ENCODE measurements around the gene SKA2. TPM values are rescaled to one million over a fixed set of nuclear protein-coding genes. Genes with fewer than 3 reads are reported as not detected.

SKA2 gene
- total RNA-seq, 1 donor from 2014 or later = 44.3 TPM

DNA sequence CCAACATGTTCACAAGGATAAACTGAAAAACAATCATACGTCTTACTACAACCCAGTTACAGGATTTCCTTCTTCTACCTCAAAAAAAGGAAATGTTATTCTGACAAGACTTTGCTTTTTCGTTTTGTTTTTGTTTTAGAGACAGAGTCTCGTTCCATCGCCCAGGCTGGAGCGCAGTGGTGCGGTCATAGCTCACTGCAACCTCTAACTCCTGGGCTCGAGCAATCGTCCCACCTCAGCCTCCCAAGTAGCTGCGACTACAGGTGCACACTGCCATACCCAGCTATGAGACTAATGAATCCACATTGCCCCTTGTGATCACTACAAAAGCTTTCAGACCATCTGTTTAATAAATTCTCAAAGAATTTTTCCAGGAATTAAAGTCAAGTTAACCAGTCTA lies 39.5 kb downstream of the SKA2 start:
- H3K36me3 Mint-ChIP-seq (ENCODE audit: low read depth, unreplicated experiment) = no peaks in the 10 kb centered on the region

GRCh38 chr17:59111539-59111938 lies 43.4 kb downstream of the SKA2 start:
- H3K4me1 Mint-ChIP-seq (ENCODE audit: unreplicated experiment) = peaks cover 3% of the 10 kb centered on the region
- H3K9me3 Mint-ChIP-seq (ENCODE audit: unreplicated experiment) = no peaks in the 10 kb centered on the region
- no peaks in the 10 kb centered on the region for H3K27me3 Mint-ChIP-seq (ENCODE audit: unreplicated experiment)

More for the DNA sequence above, 39.5 kb downstream of the SKA2 start:
- DNase-seq (ENCODE audit: low spot score) = no peak
- TF ChIP-seq, protein P1, sequence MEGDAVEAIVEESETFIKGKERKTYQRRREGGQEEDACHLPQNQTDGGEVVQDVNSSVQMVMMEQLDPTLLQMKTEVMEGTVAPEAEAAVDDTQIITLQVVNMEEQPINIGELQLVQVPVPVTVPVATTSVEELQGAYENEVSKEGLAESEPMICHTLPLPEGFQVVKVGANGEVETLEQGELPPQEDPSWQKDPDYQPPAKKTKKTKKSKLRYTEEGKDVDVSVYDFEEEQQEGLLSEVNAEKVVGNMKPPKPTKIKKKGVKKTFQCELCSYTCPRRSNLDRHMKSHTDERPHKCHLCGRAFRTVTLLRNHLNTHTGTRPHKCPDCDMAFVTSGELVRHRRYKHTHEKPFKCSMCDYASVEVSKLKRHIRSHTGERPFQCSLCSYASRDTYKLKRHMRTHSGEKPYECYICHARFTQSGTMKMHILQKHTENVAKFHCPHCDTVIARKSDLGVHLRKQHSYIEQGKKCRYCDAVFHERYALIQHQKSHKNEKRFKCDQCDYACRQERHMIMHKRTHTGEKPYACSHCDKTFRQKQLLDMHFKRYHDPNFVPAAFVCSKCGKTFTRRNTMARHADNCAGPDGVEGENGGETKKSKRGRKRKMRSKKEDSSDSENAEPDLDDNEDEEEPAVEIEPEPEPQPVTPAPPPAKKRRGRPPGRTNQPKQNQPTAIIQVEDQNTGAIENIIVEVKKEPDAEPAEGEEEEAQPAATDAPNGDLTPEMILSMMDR (IDR thresholded peaks at IDR 0.05; ENCODE audit: unreplicated experiment) = no peak
- Mint-ChIP-seq H3K27ac (ENCODE audit: unreplicated experiment) (peak overlapping the region; percentile 91), H3K4me3 (ENCODE audit: unreplicated experiment) (peak overlapping the region; percentile 42), H3K27me3 (ENCODE audit: unreplicated experiment) (no peaks in the 10 kb centered on the region), H3K9me3 (ENCODE audit: unreplicated experiment) (no peaks in the 10 kb centered on the region), H3K4me1 (ENCODE audit: unreplicated experiment) (peaks cover 3% of the 10 kb centered on the region)

DNA sequence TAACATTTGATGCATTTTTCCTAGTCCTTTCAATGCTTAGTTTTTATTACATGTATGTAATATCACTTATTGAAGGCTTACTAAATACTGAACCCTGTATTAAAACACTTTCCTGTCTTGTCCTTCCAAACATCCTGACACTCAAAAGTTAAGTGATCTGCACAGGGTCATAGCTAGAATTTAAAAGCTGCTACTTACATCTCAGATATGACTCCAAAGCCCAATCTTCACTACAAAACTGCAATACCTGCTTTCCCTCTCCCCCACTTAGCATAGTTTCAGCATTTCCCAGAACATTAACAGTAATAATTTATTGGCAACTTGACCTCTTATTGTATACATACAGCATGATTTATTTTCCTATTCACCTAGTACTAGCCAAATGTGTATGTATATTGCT lies 44.0 kb downstream of the SKA2 start:
- H3K4me3 Mint-ChIP-seq (ENCODE audit: unreplicated experiment) = no peak overlapping the region
- H3K36me3 Mint-ChIP-seq (ENCODE audit: low read depth, unreplicated experiment) = peaks cover under 1% of the 10 kb centered on the region
- peaks cover 4% of the 10 kb centered on the region for H3K4me1 Mint-ChIP-seq (ENCODE audit: unreplicated experiment)
- DNase-seq (ENCODE audit: low spot score) = no peak
- TF ChIP-seq, protein P1 (IDR thresholded peaks at IDR 0.05; ENCODE audit: unreplicated experiment) = no peak
- no peaks in the 10 kb centered on the region for H3K9me3 Mint-ChIP-seq (ENCODE audit: unreplicated experiment)
- no peak overlapping the region for H3K27ac Mint-ChIP-seq (ENCODE audit: unreplicated experiment)
- no peaks in the 10 kb centered on the region for H3K27me3 Mint-ChIP-seq (ENCODE audit: unreplicated experiment)

More at GRCh38 chr17:59111539-59111938, 43.4 kb downstream of the SKA2 start:
- Mint-ChIP-seq H3K4me3 (ENCODE audit: unreplicated experiment) (no peak overlapping the region), H3K27ac (ENCODE audit: unreplicated experiment) (no peak overlapping the region), H3K36me3 (ENCODE audit: low read depth, unreplicated experiment) (no peaks in the 10 kb centered on the region)
- TF ChIP-seq, protein P1 (IDR thresholded peaks at IDR 0.05; ENCODE audit: unreplicated experiment) = no peak
- no peak for DNase-seq (ENCODE audit: low spot score)

GRCh38 chr17:59108400-59109102 lies 46.4 kb downstream of the SKA2 start:
- TF ChIP-seq, protein P1 (IDR thresholded peaks at IDR 0.05; ENCODE audit: unreplicated experiment) = no peak
- Mint-ChIP-seq H3K4me3 (ENCODE audit: unreplicated experiment) (no peak overlapping the region), H3K36me3 (ENCODE audit: low read depth, unreplicated experiment) (peaks cover 4% of the 10 kb centered on the region), H3K9me3 (ENCODE audit: unreplicated experiment) (no peaks in the 10 kb centered on the region), H3K27me3 (ENCODE audit: unreplicated experiment) (no peaks in the 10 kb centered on the region), H3K27ac (ENCODE audit: unreplicated experiment) (no peak overlapping the region), H3K4me1 (ENCODE audit: unreplicated experiment) (peaks cover 4% of the 10 kb centered on the region)
- no peak for DNase-seq (ENCODE audit: low spot score)

DNA sequence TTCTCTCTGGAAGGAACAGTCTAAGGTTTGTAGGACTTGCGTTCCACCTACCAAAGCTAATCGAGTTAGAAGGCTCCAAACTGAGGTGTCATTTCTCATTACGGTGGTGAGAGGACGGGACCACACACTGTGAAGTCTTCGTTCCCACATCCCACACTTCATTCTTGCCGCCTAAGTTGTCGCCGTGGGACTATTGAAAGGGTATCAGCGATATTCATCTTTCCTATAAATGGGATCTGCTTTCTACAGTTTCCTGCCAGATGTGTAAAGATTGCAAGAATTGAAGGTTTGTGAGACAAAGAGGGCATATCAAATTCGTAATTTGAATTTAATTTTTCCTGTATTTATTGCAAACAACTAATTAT lies 47.7 kb downstream of the SKA2 start:
- Mint-ChIP-seq H3K27ac (ENCODE audit: unreplicated experiment) (peak overlapping the region; percentile 72), H3K27me3 (ENCODE audit: unreplicated experiment) (no peaks in the 10 kb centered on the region), H3K36me3 (ENCODE audit: low read depth, unreplicated experiment) (peaks cover 4% of the 10 kb centered on the region), H3K4me3 (ENCODE audit: unreplicated experiment) (peak overlapping the region; percentile 92), H3K4me1 (ENCODE audit: unreplicated experiment) (peaks cover 4% of the 10 kb centered on the region), H3K9me3 (ENCODE audit: unreplicated experiment) (no peaks in the 10 kb centered on the region)
- TF ChIP-seq, protein P1 (IDR thresholded peaks at IDR 0.05; ENCODE audit: unreplicated experiment) = no peak
- DNase-seq (ENCODE audit: low spot score) = no peak

All from endothelial cell (in vitro differentiated cells).